T-helper 9 cell (primary cell): ENCODE measurements around the gene UBD.

Experiments
- DNase-seq: peaks from one replicate; pipeline ENCODE4 v3.0.0-alpha.2; 2020

UBD gene

DNA sequence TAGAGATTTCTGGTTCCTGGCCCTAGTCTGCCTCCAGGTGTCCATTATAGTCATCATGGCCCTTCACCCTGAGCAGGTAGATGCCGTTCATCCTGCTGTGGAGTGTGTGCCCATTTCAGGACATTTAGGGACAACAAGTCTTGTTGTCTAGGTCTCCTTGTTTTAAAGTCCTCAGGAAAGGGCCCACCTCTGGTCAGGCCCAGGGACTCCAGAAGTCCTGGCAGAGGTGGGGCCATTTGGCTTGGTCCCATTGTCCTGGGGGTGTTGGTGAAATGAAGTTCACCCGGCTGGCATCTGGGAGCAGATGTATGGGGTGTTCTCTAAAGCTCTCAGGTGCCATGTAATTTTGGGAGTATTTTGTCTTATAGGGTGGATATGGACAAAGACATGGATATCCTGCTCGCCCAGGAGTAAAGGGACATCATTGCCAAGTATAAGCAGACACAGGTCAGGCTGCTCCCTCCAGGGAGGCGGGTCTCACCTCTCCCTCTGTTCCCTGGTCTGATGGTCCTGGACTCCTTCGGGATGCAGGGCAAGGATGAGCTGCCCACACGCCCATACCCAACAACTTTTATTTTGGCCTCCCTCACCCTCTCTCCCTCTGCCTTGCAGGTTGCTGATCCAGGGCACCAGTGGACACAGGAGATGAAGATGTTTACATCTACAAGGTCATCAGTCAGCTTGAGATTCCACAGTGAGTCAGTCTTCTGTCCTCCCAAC, 40.1 kb downstream of the UBD start:
- no peak for DNase-seq

DNA sequence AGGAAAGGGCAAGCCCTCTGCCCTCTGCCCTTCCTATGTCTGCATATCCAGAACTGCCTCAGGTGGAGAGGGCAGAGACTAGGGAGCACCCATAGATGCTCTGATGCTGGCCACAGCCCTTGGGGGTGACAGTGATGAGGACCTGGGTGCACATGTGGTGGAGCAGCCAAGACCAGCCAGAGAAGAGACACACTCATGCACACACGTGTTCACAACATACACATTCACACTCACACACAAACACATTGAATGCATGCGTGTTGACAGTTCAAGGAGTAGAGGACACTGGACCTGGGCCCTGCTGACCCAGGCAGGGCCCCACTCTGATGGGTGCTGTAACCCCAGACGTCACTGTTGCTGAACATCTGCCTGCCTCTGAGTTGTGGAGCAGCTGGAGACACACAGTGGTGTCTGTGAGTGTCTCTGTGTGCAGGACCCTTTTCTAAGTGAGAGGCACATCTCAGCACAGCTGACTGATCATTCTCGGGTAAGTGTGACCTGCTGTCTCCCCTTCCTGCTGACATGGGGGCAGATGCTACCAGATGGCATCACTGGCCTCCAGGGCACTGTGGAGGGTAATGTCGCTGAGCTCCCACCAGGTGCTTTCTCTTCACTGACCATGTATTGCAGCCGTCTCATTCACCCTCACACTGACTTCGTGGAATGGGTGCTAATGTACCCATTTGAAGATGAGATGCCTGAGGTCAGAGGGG, 41.6 kb downstream of the UBD start:
- DNase-seq = no peak

DNA sequence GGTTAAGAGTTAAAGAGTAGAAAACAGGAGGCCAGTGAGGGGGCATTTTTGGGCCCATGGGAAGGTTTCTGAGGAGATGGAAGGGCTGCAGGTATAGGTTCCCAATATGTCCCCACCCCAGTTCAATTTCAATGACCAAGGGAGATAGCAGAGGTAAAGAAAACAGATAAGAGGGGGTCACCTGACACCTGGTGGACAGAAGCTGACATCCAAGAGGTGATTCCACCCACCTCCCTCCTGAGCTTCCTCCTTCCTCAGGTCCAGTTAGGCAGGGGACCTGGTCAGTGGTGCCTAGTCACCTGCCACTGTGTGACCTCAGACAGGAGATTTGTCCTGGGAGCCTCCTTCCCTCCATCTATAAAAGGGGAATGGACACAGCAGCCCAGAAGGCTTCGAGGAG, 42.3 kb downstream of the UBD start:
- DNase-seq = no peak

DNA sequence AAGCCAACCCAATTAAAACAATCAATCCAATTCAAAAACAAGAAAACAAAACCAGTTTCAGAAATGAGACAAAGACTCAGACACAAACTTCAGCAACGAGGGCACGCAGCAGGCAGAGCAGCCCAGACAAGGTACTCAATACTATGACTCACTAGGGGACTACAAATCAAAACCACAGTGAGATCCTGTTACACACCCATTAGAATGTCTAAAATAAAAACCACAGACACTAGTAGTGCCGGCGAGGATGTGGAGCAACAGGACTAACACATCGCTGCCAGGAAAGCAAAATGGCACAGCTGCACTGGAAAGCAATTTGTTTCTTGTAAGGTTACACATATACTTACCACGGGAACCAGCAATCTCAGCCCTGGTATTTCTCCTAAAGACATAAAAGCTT, 43.4 kb downstream of the UBD start:
- DNase-seq = no peak

DNA sequence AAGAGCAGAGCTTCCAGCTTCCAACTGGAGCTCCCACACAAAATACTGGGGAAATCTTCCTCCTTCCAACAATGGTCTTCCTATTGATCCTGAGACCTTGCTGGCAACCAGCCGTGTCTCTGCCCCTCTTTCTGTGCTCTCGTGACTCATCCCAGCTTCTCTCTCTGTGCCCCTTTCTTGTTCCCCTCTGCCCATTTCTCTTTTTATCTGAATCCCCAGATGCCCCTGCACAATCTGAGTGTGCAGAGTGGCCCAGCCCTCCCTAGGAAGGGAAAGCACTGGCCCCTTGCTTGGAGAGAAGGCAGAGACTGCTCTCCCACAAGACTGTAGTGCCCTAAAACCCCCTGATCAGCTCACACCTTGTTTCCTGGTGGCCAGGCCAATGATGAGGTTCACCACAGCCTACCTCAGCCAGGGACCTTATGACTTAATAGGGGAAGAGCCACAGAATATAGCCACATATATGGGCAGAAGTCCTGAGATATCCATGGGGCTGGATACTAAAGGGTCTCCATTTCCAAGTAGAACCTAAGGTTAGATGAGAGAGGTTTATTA, 48.7 kb downstream of the UBD start:
- DNase-seq = no peak

DNA sequence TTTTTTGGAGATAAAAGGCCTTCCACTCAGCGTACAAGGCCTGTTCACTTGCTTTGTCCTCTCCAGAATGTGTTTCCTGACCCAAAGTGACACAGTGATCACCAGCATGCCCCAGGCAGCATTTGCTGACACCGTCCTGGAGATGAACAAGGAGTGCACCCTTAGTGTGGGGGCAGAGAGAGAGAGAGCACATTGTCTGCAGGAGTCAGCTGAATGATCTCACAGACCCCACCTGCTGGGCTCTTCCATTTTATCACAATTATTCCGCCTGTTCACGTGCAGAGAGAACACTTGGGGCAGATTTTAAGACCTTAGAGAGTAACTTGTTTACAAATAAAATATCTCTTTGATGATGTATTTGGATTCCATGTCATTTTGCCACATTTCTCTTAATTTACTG, 49.3 kb downstream of the UBD start:
- DNase-seq = no peak

DNA sequence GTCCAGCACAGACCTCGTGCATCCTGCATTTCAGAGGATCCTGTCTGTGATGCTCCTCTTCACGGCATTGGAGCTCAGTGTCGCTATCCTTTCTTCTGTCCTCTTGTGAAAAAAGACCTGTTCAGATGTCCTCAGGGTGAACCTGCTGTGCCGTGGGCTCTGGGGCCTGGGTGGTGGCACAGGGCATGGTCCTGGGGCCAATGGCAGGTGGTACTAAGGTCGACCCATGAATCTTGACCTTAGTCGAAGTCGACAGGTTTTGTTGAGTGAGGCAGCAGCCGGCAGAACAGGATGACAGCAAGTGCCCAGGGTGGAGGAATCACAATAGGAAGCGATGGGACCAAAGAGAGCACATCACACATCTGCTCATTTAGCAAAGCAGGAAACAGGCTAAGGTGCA, 49.8 kb downstream of the UBD start:
- DNase-seq = no peak

DNA sequence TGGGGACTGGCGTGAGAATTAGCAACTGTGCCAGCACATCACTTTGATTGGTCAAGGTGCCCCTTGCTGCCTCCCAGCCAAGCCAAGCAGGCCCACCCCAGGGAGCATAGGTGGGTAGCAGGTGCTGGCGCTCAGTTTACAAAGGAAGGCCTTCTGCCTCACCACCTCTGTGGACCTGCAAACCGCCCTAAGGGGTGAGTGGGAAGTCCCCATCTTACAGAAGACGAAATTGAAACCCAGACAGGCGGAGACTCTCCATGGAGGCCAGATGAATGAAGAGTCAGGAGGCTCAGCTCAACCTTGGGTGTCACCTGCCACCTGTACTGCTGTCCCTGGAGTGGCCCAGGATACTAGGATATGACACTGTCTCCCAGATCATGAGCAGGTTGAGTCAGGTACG, 50.3 kb downstream of the UBD start:
- no peak for DNase-seq

DNA sequence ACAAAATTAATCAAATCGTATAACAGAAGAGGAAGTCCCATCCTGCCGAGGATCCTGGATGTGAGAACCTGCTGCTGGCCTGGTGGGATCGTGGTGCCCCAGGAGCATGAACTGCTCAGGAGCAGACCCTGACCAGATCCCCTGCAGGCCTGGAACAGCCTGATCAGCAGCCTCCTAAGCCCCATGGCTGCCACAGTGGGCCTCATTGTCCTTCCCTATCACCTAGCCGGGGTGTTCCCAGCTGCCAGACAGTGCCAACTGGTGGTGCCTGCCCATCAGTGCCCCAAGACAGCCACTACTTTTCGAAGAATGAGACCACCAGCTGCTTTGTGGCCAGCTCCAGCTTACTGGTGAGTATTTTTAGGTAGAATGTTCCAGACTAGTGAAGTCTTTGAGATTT, 52.2 kb downstream of the UBD start:
- DNase-seq = no peak

DNA sequence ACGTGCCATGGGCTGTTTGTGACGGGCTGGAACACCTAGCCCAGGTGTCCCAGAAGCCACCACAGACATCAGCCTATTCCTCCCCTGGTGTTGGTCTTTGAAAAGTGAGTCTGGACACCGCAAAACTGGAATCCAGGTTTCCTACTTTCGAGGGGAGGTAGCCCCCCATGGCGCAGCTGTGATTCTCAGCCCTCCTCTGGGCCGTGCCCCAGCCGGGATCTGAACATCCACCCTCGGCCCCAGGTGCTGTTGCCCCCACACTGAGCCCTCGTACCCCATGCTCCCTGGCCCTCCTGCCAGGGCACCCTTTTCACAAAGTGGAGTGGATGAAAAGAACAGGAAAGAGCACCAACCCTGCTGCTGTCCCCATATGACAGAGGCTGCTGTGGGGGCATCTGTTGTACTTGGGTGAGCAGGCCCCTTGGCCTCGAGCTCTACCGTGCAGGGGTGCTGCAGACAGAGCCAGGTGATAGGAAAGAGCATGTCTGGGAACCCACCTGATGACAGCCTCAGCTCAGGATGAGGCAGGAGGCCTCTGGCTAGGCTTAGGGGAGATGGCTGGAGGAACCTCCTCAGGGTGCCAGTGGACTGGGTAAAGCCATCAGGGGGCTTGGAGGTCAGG, 53.0 kb downstream of the UBD start:
- no peak for DNase-seq

DNA sequence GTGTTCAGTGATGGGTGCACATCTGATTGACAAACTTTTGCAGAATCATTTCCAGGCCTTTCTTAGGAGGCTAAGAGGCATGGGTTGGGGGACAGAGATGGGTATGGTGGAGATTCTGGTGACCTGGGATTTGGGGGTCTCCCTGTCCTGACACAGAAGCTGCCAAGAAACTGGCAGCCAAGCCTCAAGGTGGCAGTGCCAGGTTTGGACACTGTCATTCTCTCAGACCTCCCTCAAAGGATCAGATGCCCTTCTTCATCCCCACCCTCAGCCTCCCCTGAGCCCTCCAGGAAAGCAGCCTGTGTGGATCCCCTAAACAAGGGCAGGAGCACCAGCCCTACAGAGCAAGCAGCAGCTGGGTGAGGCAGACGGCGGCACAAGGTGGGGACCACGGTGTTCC, 53.7 kb downstream of the UBD start:
- DNase-seq = no peak
